Right cardiac atrium (tissue), 5 donors: ENCODE measurements around the gene PLEKHA6. TPM values are rescaled to one million over a fixed set of nuclear protein-coding genes. Genes with fewer than 3 reads are reported as not detected.

ENCODE experiments used
- ATAC-seq, 2 donors: fragments of 200-7000 bp; cut with Tn5 transposase; one replicate each; pipeline versions ENCODE4 v1.8.0 to v1.9.1; 2020; ENCODE audit warnings: moderate library complexity in 2 of 2, mild to moderate bottlenecking in 1 of 2
- DNase-seq, 3 donors: peaks; one replicate each; pipeline ENCODE4 v3.0.0-alpha.2; 2020
- H3K27ac ChIP-seq: one replicate; pipeline ENCODE4 v1.5.1; 2013; ENCODE audit warnings: mild to moderate bottlenecking, low read length, control low read depth, moderate library complexity
- H3K27me3 ChIP-seq: one replicate; pipeline ENCODE4 v1.6.1; 2013; ENCODE audit not compliant: control insufficient read depth, insufficient read depth
- H3K4me1 ChIP-seq: one replicate; pipeline ENCODE4 v1.6.1; 2013; ENCODE audit warnings: low read length; ENCODE audit not compliant: control insufficient read depth, insufficient read depth
- H3K4me3 ChIP-seq: one replicate; pipeline ENCODE4 v1.5.1; 2013; ENCODE audit warnings: low read length, control low read depth
- H3K9me3 ChIP-seq: one replicate; pipeline ENCODE4 v1.6.1; 2013; ENCODE audit warnings: low read length; ENCODE audit not compliant: control insufficient read depth
- WGBS: extraction: QIAGEN DNeasy Blood & Tissue Kit; methylation state at CpG from one replicate; pipeline ENCODE4 v1.1.7; 2013; 5-methylcytosine and 5-hydroxymethylcytosine counted together
- intact Hi-C, 4 donors: fragments of 100-400 bp; cut with DNase I; formaldehyde crosslinking; loops; one replicate each; pipeline versions ENCODE4 v1.11.0 to v1.14.0; 2022 to 2023
- polyA plus RNA-seq: library from polyadenylated mRNA; stranded (reverse); fragments of 200-250 nt; gene quantifications from one replicate; pipeline ENCODE4 v1.2.3, GENCODE V29; 2013
- total RNA-seq, 4 donors: library from RNA; stranded (reverse); fragmentation: NEBNext Ultra II Directional; extraction: Animal tissue kit (Norgen Biotek cat#: 25700); gene quantifications; one replicate each; pipeline ENCODE4 v1.2.1, GENCODE V29; 2021
- donor health status: healthy with polysubstance abuse.
- donor health status: DM: no; HTN: yes; CAD: no.
- donor health status: DM: no; HTN: no; CAD: no.
- donor health status: DM: no; HTN: yes; CAD: no; lungs with severe emphysema.
- donor health status: DM: yes; HTN: yes; CAD: no.

Gene PLEKHA6
- total and polyA plus RNA-seq, 5 donors, result 17.7 to 55.4 (median 28.9) TPM

DNA sequence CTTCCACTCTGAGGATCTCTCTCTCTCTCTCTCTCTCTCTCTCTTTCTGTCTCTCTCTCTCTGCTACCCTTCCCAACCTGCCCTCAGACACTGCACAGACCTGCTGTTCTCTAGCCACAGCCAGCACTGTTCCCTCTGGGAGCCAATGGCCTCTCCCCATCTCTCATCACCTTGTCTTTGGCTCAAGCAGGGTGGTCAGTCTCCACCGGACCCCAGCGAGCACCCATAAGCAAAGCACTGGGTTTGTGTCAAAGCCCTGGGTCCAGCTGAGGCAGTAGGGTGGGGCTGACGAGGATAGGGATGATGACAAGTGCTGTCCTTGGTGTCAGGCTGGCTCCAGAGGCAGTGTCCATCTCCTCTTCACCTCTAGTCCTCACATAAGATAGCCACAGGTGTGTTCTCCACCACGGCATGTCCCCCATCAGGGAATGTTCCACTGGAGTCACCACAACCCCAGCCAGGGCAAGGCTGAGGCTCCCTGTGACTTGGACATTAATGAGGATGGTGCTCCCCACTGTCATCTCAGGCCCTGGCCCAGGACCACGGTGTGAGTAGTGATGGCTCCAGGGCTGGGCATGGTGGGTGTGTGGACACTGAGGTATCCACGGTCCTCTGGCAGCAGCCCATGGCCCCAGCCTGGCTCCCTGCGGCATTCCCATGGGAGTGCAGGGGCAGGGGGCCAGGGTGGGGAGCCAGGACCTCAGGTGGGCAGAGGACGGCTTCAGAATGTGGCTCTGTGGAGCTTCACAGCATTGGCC is 137.5 kb downstream of the PLEKHA6 start:
- no peak for DNase-seq
- H3K9me3 ChIP-seq, result no peaks in the 10 kb centered on the region
- intact Hi-C loops, result no loop called here
- no peaks in the 10 kb centered on the region for H3K4me1 ChIP-seq
- ATAC-seq, result no peak
- H3K4me3 ChIP-seq, result no peak overlapping the region
- H3K27me3 ChIP-seq, result no peaks in the 10 kb centered on the region
- no peak overlapping the region for H3K27ac ChIP-seq
- WGBS, result 86% methylated on average over 8 of the region's 8 CpGs

GRCh38 chr1:204221271-204221670 is 138.5 kb downstream of the PLEKHA6 start:
- Histone ChIP-seq H3K27ac (no peak overlapping the region), H3K27me3 (no peaks in the 10 kb centered on the region), H3K4me3 (no peak overlapping the region), H3K4me1 (no peaks in the 10 kb centered on the region), H3K9me3 (no peaks in the 10 kb centered on the region)
- 82% methylated on average over 11 of the region's 11 CpGs for WGBS
- DNase-seq (no peak), ATAC-seq (no peak)
- intact Hi-C loops, result no loop called here

DNA sequence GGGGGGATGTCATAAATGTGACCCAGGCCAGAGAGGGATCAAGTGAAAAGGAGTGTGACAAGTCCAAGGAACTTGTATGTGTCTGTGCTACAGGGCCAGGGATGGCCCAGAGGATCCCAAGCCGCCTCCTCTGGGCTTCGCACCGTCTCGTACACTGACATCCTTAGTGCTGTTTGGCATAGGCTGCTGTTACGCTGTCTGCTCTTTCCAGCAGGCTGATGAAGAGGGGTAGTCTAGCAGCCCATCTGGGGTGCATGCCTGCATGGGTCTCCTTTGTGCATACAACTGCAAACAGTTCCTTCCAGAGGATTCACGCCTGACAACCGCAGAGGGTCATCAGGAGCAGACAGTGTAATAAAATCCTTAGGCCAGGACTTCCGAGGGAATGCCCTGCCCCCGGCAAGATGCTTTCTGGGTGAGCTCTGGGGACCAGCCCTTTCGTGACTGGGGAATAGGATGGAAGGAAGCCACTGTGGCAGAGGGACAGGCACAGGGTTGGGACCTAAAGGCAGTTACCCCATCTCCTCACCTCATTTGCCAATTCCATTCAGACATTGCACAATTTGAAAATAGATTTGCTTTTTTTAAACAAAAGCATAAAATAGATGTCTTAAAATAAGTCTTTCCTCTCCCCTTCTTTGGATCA is 139.6 kb downstream of the PLEKHA6 start:
- no peak overlapping the region for H3K4me3 ChIP-seq
- H3K9me3 ChIP-seq, result no peaks in the 10 kb centered on the region
- intact Hi-C loops, result loop anchor here in 1 of 4 donors (5.0 kb wide), 1 partner anchor 142 kb away; no protein-coding TSS in a partner anchor
- H3K4me1 ChIP-seq, result no peaks in the 10 kb centered on the region
- WGBS, result 73% methylated on average over 10 of the region's 10 CpGs
- H3K27me3 ChIP-seq, result no peaks in the 10 kb centered on the region
- DNase-seq (no peak), ATAC-seq (peak in 1 of 2 donors; percentile 7)
- H3K27ac ChIP-seq, result no peak overlapping the region

DNA sequence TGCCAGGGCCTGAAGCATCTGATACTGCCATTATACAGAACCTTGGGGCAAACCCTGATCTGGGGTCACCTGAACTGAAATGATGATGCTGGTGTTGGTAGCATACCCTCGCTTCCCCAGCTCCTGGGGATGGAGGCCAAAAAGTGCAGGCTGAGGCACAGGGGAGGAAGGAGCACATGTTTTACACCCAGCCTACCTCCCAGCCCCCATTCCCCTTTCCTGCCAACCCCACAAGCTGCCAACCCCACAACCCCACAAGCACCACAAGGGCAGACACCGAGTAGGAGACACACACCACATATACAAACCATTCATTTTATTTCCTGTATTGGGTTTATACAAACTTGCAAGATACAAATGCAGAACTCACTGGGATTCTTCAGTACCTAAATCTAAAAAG is 141.2 kb downstream of the PLEKHA6 start:
- ATAC-seq (no peak), DNase-seq (no peak)
- 62% methylated on average over 2 of the region's 2 CpGs for WGBS
- Histone ChIP-seq H3K27me3 (no peaks in the 10 kb centered on the region), H3K4me1 (no peaks in the 10 kb centered on the region), H3K27ac (no peak overlapping the region), H3K4me3 (no peak overlapping the region), H3K9me3 (no peaks in the 10 kb centered on the region)
- intact Hi-C loops, result loop anchor here in 1 of 4 donors (5.0 kb wide), 1 partner anchor 144 kb away; no protein-coding TSS in a partner anchor

- no peak for DNase-seq
- H3K27me3 ChIP-seq, result no peaks in the 10 kb centered on the region
- no peaks in the 10 kb centered on the region for H3K4me1 ChIP-seq
- H3K9me3 ChIP-seq, result no peaks in the 10 kb centered on the region
- 66% methylated on average over 4 of the region's 4 CpGs for WGBS
- intact Hi-C loops, result loop anchor here in 1 of 4 donors (5.0 kb wide), 1 partner anchor 145 kb away; no protein-coding TSS in a partner anchor
- H3K27ac ChIP-seq, result no peak overlapping the region
- no peak for ATAC-seq
- no peak overlapping the region for H3K4me3 ChIP-seq
These were observed 142.1 kb downstream of the PLEKHA6 start for GRCh38 chr1:204217648-204218000.

- Histone ChIP-seq H3K4me3 (no peak overlapping the region), H3K4me1 (no peaks in the 10 kb centered on the region), H3K9me3 (no peaks in the 10 kb centered on the region), H3K27ac (no peak overlapping the region), H3K27me3 (no peaks in the 10 kb centered on the region)
- DNase-seq (no peak), ATAC-seq (no peak)
- 83% methylated on average over 11 of the region's 11 CpGs for WGBS
- intact Hi-C loops, result loop anchor here in 1 of 4 donors (5.0 kb wide), 1 partner anchor 145 kb away; no protein-coding TSS in a partner anchor
These were observed 142.7 kb downstream of the PLEKHA6 start for GRCh38 chr1:204216880-204217647.

DNA sequence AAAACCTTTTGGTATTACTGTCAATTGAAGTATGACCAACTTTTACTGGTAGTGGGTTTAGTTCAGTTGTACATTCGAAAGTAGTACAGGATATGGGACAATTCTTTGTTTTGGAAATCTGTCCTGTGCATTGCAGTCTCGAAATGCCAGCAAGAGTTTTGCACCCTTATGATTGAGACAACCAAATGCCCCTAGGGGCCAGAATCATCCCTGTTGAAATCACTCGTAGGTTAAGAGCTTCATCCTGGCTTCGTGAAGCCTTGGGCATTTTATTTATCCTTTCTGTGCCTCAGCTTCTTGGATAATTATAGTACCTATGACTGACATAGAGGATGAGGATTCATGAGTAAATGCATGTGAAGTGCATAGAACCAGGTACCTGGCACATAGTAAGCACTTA is 143.5 kb downstream of the PLEKHA6 start:
- Histone ChIP-seq H3K4me3 (no peak overlapping the region), H3K27me3 (no peaks in the 10 kb centered on the region), H3K9me3 (no peaks in the 10 kb centered on the region), H3K4me1 (no peaks in the 10 kb centered on the region), H3K27ac (no peak overlapping the region)
- no peak for DNase-seq
- ATAC-seq, result no peak
- 85% methylated on average over 4 of the region's 4 CpGs for WGBS
- intact Hi-C loops, result loop anchor here in 1 of 4 donors (5.0 kb wide), 1 partner anchor 146 kb away; no protein-coding TSS in a partner anchor

- 11% methylated on average over 41 of the region's 41 CpGs for WGBS
- Histone ChIP-seq H3K9me3 (no peaks in the 10 kb centered on the region), H3K27me3 (no peaks in the 10 kb centered on the region), H3K4me3 (no peak within 1 kb of the TSS), H3K27ac (no peak within 1 kb of the TSS), H3K4me1 (no peaks in the 10 kb centered on the region)
- intact Hi-C loops, result loop anchor here in 2 of 4 donors (2.0 kb wide), 1 partner anchor 149 kb away; no protein-coding TSS in a partner anchor
- peak; percentile 71 to 86 (median 82) for DNase-seq
- peak; percentile 71 to 78 for ATAC-seq
These were observed 145.8 kb downstream of the PLEKHA6 start, which contains the start of gene GOLT1A for GRCh38 chr1:204213668-204214662. GOLT1A (minus strand) TSS chr1:204213988; CDS start chr1:204213906, 82 bp downstream.

DNA sequence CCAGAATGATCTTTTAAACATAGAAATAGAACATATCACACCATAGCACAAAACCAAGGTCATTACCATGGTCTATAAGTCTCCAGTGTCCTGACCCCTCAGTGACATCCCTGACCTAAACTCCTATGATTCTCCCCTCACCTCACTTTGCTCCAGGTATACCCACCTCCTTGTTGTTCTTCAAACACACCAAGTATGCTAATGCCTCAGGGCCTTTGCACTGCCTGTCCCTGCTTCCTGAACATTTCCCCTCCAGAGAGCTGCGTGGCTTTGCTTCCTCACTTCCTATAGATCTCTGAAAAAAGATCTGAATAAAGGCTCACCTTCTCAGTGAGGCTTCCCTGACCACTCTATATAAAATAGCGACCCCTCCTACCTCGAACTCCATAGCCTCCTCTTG is 147.0 kb downstream of the PLEKHA6 start:
- Histone ChIP-seq H3K4me1 (no peaks in the 10 kb centered on the region), H3K4me3 (no peak overlapping the region), H3K27me3 (no peaks in the 10 kb centered on the region), H3K9me3 (no peaks in the 10 kb centered on the region), H3K27ac (no peak overlapping the region)
- DNase-seq (no peak), ATAC-seq (no peak)
- intact Hi-C loops, result no loop called here
- WGBS, result 91% methylated on average over 3 of the region's 3 CpGs

GRCh38 chr1:204211046-204211445 is 148.7 kb downstream of the PLEKHA6 start:
- DNase-seq, result no peak
- intact Hi-C loops, result loop anchor here in 1 of 4 donors (2.0 kb wide), 1 partner anchor 156 kb away; no protein-coding TSS in a partner anchor
- H3K4me3 ChIP-seq, result no peak overlapping the region

More at GRCh38 chr1:204211046-204211445, 148.7 kb downstream of the PLEKHA6 start:
- Histone ChIP-seq H3K9me3 (no peaks in the 10 kb centered on the region), H3K27me3 (no peaks in the 10 kb centered on the region), H3K4me1 (no peaks in the 10 kb centered on the region), H3K27ac (no peak overlapping the region)
- WGBS, result 82% methylated on average over 7 of the region's 7 CpGs
- no peak for ATAC-seq
